Suprapubic skin (tissue), 3 donors: Measurements from ENCODE around the gene VPS36.

ENCODE experiments used
- CTCF ChIP-seq, 2 donors: fragments of 200-600 bp in 1 of 2; fragments of 450-650 bp in 1 of 2; sonication (generic) in 1 of 2; IDR thresholded peaks; one replicate each; pipeline ENCODE4 v1.5.1; 2016 to 2019; ENCODE audit warnings: antibody characterized with exemption in 2 of 2, mild to moderate bottlenecking in 1 of 2, moderate library complexity in 1 of 2
- EP300 ChIP-seq: sonication (generic); formaldehyde crosslinking; IDR thresholded peaks from one replicate; pipeline ENCODE4 v1.6.1; 2017; ENCODE audit warnings: antibody characterized with exemption

- TF ChIP-seq CTCF (IDR thresholded peaks at IDR 0.05) (no peak), EP300 (no peak)
These were observed 56.7 kb downstream of the VPS36 start for GRCh38 chr13:52393572-52394357.
